GM21423 (cell line): Measurements from ENCODE around the gene SERPINB1.
"Not testable (repeated sequence)": the region's sequence is repeated elsewhere in the genome, so short reads cannot be mapped to it uniquely, and the experiment has no call there.

Experiments used
- ATAC-seq: cut with Tn5 transposase; IDR thresholded peaks from one replicate; pipeline ENCODE4 v1.9.1; 2021; ENCODE audit warnings: mild to moderate bottlenecking, moderate library complexity; ENCODE audit not compliant: unreplicated experiment

Gene SERPINB1

DNA sequence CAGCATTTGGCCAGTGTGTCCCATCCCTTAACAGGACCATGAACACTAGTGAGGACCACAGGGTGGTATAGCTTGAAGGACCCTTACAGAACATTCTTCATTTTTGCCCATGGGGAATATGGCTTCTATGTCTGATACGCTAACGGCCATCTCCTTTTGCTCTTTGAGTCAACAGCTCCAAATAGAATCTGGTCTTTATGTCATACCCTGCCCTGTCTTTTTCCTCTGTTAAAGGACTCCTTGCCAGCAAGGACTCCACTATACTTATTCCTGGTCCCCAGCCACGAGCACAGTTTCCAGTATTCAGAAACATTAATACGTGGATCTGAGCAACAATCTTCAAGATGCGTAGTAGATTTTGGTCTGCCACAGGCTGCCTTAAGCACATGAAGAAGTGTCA, 22.5 kb downstream of the SERPINB1 start:
- no peak for ATAC-seq

DNA sequence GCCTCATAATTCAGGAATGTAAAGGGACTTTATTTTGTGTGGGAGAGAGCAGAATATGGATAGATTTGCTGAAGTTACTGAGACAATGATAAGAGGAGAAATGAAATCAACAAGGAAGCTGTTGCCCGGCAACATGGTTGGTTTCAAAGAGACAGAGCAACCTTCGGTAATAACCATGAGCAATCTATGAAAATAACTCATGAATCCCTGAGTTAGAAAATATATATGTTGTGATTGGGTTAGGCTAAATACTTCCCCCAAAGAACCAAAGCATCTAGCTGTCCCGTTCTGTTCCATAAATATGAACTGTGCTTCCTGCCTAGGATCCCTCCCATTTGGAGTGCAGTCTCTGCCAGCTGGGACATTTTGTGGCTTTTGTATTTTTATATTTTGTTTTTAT, 23.1 kb downstream of the SERPINB1 start:
- no peak for ATAC-seq

- no peak for ATAC-seq
These were observed 23.7 kb downstream of the SERPINB1 start for GRCh38 chr6:2817903-2818443.

GRCh38 chr6:2816158-2816557, 25.5 kb downstream of the SERPINB1 start:
- ATAC-seq: no peak

DNA sequence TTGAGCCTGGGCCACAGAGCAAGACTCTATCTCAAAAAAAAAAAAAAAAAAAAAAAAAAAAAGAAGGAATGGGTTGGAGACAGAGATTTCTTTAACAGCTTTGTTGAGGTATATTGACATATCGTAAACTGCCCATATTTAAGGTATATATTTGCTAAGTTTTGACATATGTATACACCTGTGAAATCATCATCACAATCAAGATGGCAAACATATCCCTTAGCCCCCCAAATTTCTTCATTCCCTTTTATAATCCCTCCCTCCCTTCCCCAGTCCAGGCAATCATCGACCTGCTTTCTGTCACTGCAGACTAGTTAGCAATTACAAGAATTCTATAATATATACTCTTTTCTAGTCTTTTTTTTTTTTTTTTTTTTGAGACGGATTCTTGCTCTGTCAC, 29.0 kb downstream of the SERPINB1 start:
- ATAC-seq: no peak

- ATAC-seq: no peak
These were observed 31.5 kb downstream of the SERPINB1 start for GRCh38 chr6:2810092-2810671.

- ATAC-seq: no peak
These were observed 32.6 kb downstream of the SERPINB1 start for GRCh38 chr6:2809015-2809414.

DNA sequence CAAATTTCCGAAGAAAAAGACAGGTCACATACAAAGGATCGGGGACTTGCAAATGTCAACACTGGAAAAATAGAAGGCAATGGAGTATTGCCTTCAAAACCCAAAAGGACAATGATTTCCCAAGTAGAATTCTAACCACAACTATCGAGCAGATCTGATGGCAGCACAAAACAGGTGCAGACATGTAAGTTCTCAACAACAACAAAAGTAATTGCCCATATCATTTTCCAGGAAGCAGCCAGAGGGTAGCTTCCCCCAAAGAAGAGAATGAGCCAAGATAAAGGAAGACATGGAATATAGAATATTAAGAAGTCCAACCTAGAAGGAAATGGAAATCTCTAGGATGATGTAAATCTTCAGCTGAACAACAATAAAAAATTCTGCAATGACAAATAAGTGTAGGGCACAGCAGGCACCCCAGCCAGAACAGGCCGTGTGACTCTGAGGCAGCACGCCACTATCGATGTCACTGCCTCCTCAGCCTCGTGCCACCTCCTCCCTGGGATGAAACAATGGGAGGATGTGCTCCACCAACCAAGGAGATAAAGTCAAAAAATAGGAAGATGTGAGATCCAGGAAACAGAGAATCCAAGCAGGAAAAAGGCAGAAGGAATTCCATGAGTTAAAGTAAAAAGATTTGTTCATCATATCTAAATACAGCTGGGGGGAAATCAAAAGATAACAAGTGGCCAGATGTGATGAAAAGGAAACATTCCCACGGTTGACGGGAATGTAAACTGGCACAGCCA, 34.1 kb downstream of the SERPINB1 start:
- ATAC-seq: no peak

DNA sequence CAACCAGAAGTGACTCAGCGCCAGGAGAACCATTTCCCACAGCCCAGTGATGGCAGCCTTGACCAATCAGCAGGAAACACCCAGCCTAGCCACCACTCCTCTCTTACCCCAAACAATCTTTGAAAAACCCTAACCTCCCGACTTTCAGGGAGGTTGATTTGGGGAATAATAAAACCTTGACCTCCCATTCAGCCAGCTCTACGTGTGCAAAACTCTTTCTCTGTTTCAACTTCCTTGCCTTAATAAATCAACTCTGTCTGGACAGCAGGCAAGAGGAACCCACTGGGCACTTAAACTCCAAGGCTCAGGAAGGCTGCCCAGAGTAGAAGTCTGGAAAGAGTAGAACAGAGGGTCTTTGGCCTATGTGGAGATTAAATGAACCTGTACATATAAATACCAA, 35.0 kb downstream of the SERPINB1 start:
- ATAC-seq: no peak

GRCh38 chr6:2805031-2805430, 36.6 kb downstream of the SERPINB1 start:
- no peak for ATAC-seq

- no peak for ATAC-seq
These were observed 37.1 kb downstream of the SERPINB1 start for GRCh38 chr6:2804516-2804915.

- no peak for ATAC-seq
These were observed 37.8 kb downstream of the SERPINB1 start for GRCh38 chr6:2803731-2804429.

DNA sequence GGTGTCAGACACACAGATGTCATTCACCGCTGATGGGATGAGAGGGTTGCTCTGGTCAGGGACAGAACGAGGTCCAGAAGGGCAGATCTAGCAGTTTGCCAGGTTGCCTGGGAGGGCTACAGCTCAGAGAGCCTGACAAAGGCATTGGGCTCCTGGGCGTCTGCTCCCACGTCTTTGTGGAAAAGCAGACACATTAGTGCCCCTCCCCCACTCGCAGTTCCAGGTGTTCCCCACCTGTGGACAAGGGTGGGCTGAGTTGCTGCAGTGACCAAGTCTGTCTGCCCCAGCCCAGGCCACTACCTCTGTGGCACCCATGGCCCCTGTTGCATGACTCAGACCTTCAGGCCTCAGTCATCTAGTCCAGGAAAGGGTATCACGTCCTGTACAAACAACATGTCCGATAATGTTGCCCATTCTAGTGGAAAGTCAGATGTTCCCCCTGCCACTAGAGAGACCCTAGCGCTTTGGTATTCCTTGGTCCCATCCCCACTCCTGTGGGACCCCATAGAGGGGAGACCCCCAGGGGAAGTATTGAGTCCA, 39.1 kb downstream of the SERPINB1 start:
- ATAC-seq: no peak

DNA sequence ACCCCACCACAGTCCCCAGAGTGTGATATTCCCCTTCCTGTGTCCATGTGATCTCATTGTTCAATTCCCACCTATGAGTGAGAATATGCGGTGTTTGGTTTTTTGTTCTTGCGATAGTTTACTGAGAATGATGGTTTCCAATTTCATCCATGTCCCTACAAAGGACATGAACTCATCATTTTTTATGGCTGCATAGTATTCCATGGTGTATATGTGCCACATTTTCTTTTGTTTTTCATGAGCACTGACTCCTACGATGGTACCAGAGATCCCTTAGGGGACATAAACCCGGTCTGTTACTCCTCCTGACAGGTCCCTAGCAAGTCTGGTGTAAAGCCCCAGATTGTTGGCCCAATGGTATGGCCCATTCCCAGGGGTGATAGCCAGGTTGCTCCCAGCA, 40.0 kb downstream of the SERPINB1 start:
- not testable (repeated sequence) for ATAC-seq

- no peak for ATAC-seq
These were observed 40.9 kb downstream of the SERPINB1 start for GRCh38 chr6:2800552-2801316.

- ATAC-seq: no peak
These were observed 41.6 kb downstream of the SERPINB1 start for GRCh38 chr6:2799936-2800527.

DNA sequence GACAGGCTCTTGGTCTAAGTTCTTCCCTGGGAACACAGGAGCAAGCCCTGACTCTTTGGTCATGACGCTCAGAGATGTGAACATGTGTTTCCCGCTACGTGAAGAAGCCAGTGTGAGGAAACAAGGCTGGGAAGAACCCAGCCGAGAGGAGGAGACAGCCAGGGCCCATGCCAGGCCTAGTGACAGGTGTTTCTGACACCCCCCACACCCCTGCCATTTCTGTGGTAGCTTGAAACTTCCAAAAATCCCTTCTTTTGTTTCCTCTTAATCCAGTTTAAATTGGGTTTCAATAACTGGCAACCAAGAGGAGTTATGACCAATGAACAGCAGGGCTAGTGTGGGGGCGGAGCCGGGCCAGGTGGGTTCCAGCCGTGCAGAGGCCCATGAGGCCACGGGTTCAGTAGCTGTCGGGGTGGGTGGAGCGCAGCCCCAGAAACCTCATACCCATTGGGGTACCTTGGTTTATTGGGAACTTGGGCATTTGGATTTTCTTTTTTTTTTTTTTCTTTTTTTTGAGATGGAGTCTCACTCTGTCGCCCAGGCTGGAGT, 43.0 kb downstream of the SERPINB1 start:
- no peak for ATAC-seq

GRCh38 chr6:2797564-2798031, 44.1 kb downstream of the SERPINB1 start:
- no peak for ATAC-seq

GRCh38 chr6:2796861-2797260, 44.8 kb downstream of the SERPINB1 start:
- ATAC-seq: no peak

DNA sequence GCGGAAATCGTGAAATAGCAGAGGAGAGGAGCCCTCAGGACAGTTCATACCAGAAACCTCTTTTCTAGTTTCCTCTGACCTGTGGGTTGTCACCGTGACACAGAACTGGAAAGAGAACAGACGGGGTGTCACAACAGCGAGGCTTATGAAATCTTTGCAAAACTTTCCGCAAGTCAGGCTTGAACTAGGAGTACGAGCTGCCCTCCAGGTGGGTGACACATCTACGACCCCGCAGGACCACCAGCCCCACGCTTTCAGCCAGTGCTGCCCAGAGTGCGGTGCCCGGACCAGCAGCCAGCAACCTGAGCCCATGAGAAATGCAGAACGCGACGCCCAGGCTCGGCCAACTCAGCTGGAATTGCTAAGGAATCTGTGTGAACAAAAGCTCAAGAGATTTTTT, 45.7 kb downstream of the SERPINB1 start:
- no peak for ATAC-seq
